ENCODE measurements around the gene CCDC7. TPM values are rescaled to one million over a fixed set of nuclear protein-coding genes. Genes with fewer than 3 reads are reported as not detected.

The CCDC7 gene
- total and polyA plus RNA-seq, 2 experiments from 2014 or later, result 0.83 to 1.6 TPM

- no peaks in the 10 kb centered on the region for H3K36me3 Mint-ChIP-seq (ENCODE audit: low read depth)
- no peak overlapping the region for H3K27ac ChIP-seq (ENCODE audit: low read depth)
- no peak overlapping the region for H3K27ac Mint-ChIP-seq
- peaks cover 20% of the 10 kb centered on the region for H3K4me1 Mint-ChIP-seq
- H4K20me1 ChIP-seq (replicated peaks; ENCODE audit: insufficient read depth), result no peaks in the 10 kb centered on the region
- H3K79me2 ChIP-seq (replicated peaks; ENCODE audit: insufficient read depth), result no peaks in the 10 kb centered on the region
- no peak overlapping the region for H3K4me2 ChIP-seq
- DNase-seq (ENCODE audit: low spot score) (no peak), ATAC-seq (no peak)
- TF ChIP-seq EZH2phosphoT487 (IDR thresholded peaks at IDR 0.05; ENCODE audit: unreplicated experiment) (no peak), STAT1 (IDR thresholded peaks at IDR 0.05; ENCODE audit: unreplicated experiment) (no peak), JUNB (IDR thresholded peaks at IDR 0.05; ENCODE audit: unreplicated experiment) (no peak), ZNF114 (CRISPR knock-in tag; IDR thresholded peaks at IDR 0.05) (no peak), CREB1 (CRISPR knock-in tag; IDR thresholded peaks at IDR 0.05; ENCODE audit: low read depth) (no peak), ZNF331 (CRISPR knock-in tag; IDR thresholded peaks at IDR 0.05; ENCODE audit: low read depth) (no peak), ETS1 (IDR thresholded peaks at IDR 0.05) (no peak), POLR2AphosphoS5 (IDR thresholded peaks at IDR 0.05; ENCODE audit: low read depth) (no peak), NANOG (IDR thresholded peaks at IDR 0.05; ENCODE audit: borderline replicate concordance) (no peak), REST (IDR thresholded peaks at IDR 0.05; ENCODE audit: unreplicated experiment) (no peak), EZH2 (IDR thresholded peaks at IDR 0.05; ENCODE audit: low read depth, unreplicated experiment) (no peak), ZNF462 (CRISPR knock-in tag; IDR thresholded peaks at IDR 0.05) (no peak)
- TF ChIP-seq, protein P1, sequence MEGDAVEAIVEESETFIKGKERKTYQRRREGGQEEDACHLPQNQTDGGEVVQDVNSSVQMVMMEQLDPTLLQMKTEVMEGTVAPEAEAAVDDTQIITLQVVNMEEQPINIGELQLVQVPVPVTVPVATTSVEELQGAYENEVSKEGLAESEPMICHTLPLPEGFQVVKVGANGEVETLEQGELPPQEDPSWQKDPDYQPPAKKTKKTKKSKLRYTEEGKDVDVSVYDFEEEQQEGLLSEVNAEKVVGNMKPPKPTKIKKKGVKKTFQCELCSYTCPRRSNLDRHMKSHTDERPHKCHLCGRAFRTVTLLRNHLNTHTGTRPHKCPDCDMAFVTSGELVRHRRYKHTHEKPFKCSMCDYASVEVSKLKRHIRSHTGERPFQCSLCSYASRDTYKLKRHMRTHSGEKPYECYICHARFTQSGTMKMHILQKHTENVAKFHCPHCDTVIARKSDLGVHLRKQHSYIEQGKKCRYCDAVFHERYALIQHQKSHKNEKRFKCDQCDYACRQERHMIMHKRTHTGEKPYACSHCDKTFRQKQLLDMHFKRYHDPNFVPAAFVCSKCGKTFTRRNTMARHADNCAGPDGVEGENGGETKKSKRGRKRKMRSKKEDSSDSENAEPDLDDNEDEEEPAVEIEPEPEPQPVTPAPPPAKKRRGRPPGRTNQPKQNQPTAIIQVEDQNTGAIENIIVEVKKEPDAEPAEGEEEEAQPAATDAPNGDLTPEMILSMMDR (conservative IDR thresholded peaks at IDR 0.05; ENCODE audit: low read depth in 2 of 2), result no peak
- no peaks in the 10 kb centered on the region for H3F3A ChIP-seq (replicated peaks; ENCODE audit: low read depth)
- H3K4me3 Mint-ChIP-seq, result no peak overlapping the region
- H3K9me2 ChIP-seq (ENCODE audit: insufficient read depth), result no peaks in the 10 kb centered on the region
- no peaks in the 10 kb centered on the region for H3K9me3 Mint-ChIP-seq
- H3K36me3 ChIP-seq (ENCODE audit: insufficient read depth), result no peaks in the 10 kb centered on the region
- H3K4me1 ChIP-seq (ENCODE audit: insufficient read depth), result peaks cover 8% of the 10 kb centered on the region
- no peaks in the 10 kb centered on the region for H3K27me3 ChIP-seq (ENCODE audit: insufficient read depth)
- H3K27me3 Mint-ChIP-seq (ENCODE audit: insufficient read depth, low read depth, poor library complexity), result peaks cover 5% of the 10 kb centered on the region
- no peak overlapping the region for H2AFZ ChIP-seq
- H3K4me3 ChIP-seq, result no peak overlapping the region
These were observed 443.8 kb downstream of the CCDC7 start for GRCh38 chr10:32889631-32890212.

Data from GM23338 (cell line).